HEK293 (cell line): ENCODE results near the gene OR10X1.

Experiments
- CTCF ChIA-PET: fragments of 350-600 bp; formaldehyde crosslinking; extraction: SDS; loops from one replicate; lab custom pipeline; 2021; ENCODE audit warnings: antibody characterized with exemption; lab: Yijun Ruan, JAX
- POLR2A ChIA-PET: fragments of 300-600 bp; formaldehyde crosslinking; extraction: SDS; loops from one replicate; lab custom pipeline; 2020; ENCODE audit warnings: antibody characterized with exemption, inconsistent platforms; lab: Yijun Ruan, JAX
- H3K27ac ChIP-seq: fragments of 200-500 bp; sonication (Bioruptor generic); 2 replicates; pipeline ENCODE4 v1.5.1; 2014; ENCODE audit warnings: low read depth, low read length, control low read depth, inconsistent platforms; ENCODE audit errors: extremely low read depth
- H3K36me3 ChIP-seq, 2 experiments: fragments of 200-500 bp in 1 of 2; sonication (Bioruptor generic) in 1 of 2; 1 replicate in 1 of 2; 2 replicates in 1 of 2; pipeline ENCODE4 v1.5.1; 2014 to 2017; ENCODE audit warnings: inconsistent platforms in 2 of 2, low read length in 2 of 2; ENCODE audit not compliant: control insufficient read depth in 2 of 2, insufficient read depth in 1 of 2
- H3K4me1 ChIP-seq: fragments of 200-500 bp; sonication (Bioruptor generic); 2 replicates; pipeline ENCODE4 v1.5.1; 2014; ENCODE audit warnings: mild to moderate bottlenecking, low read length, inconsistent platforms; ENCODE audit not compliant: control insufficient read depth, insufficient read depth
- H3K4me3 ChIP-seq: 2 replicates; pipeline ENCODE4 v1.5.1; 2011; ENCODE audit warnings: low read depth, mild to moderate bottlenecking, control low read depth, low read length, moderate library complexity
- H3K9me3 ChIP-seq: fragments of 200-500 bp; sonication (Bioruptor generic); 2 replicates; pipeline ENCODE4 v1.5.1; 2014; ENCODE audit warnings: low read depth, low read length, inconsistent platforms; ENCODE audit not compliant: control insufficient read depth, insufficient read depth
- ELK4 ChIP-seq: IDR thresholded peaks from 2 replicates; pipeline ENCODE4 v1.6.1; 2011; ENCODE audit warnings: mild to moderate bottlenecking, low read depth, low read length, borderline replicate concordance
- KLF8 ChIP-seq: fragments of 450-650 bp; formaldehyde crosslinking; IDR thresholded peaks from 2 replicates; pipeline ENCODE4 v1.5.1; 2016; ENCODE audit warnings: missing biosample characterization, missing genetic modification characterization
- MEIS1 ChIP-seq: sonication (generic); formaldehyde crosslinking; IDR thresholded peaks from 2 replicates; pipeline ENCODE4 v1.8.1; 2022; ENCODE audit warnings: missing genetic modification reagents, mild to moderate bottlenecking, borderline replicate concordance
- SCRT2 ChIP-seq: fragments of 450-650 bp; formaldehyde crosslinking; IDR thresholded peaks from 2 replicates; pipeline ENCODE4 v1.5.1; 2016; ENCODE audit warnings: missing biosample characterization, missing genetic modification characterization
- SP7 ChIP-seq: fragments of 450-650 bp; formaldehyde crosslinking; IDR thresholded peaks from 2 replicates; pipeline ENCODE4 v1.5.1; 2016; ENCODE audit warnings: missing biosample characterization, missing genetic modification characterization
- YY2 ChIP-seq: fragments of 450-650 bp; formaldehyde crosslinking; IDR thresholded peaks from 2 replicates; pipeline ENCODE4 v1.5.1; 2016; ENCODE audit warnings: missing biosample characterization, missing genetic modification characterization
- ZBTB1 ChIP-seq: fragments of 450-650 bp; formaldehyde crosslinking; IDR thresholded peaks from 2 replicates; pipeline ENCODE4 v1.5.1; 2016; ENCODE audit warnings: missing biosample characterization, missing genetic modification characterization
- ZEB2 ChIP-seq: fragments of 450-650 bp; formaldehyde crosslinking; IDR thresholded peaks from 2 replicates; pipeline ENCODE4 v1.5.1; 2016; ENCODE audit warnings: missing biosample characterization, missing genetic modification characterization
- ZFP37 ChIP-seq: fragments of 450-650 bp; formaldehyde crosslinking; IDR thresholded peaks from 2 replicates; pipeline ENCODE4 v1.5.1; 2016; ENCODE audit warnings: missing biosample characterization, missing genetic modification characterization
- ZNF121 ChIP-seq: fragments of 450-650 bp; formaldehyde crosslinking; IDR thresholded peaks from 2 replicates; pipeline ENCODE4 v1.5.1; 2016; ENCODE audit warnings: missing biosample characterization, missing genetic modification characterization
- ZNF223 ChIP-seq: fragments of 450-650 bp; formaldehyde crosslinking; IDR thresholded peaks from 2 replicates; pipeline ENCODE4 v1.5.1; 2016; ENCODE audit warnings: missing biosample characterization, missing genetic modification characterization
- ZNF23 ChIP-seq: fragments of 450-650 bp; formaldehyde crosslinking; IDR thresholded peaks from 2 replicates; pipeline ENCODE4 v1.5.1; 2016; ENCODE audit warnings: missing biosample characterization, missing genetic modification characterization, borderline replicate concordance
- ZNF280D ChIP-seq: fragments of 450-650 bp; formaldehyde crosslinking; IDR thresholded peaks from 2 replicates; pipeline ENCODE4 v1.5.1; 2016; ENCODE audit warnings: missing biosample characterization, missing genetic modification characterization
- ZNF354C ChIP-seq: fragments of 450-650 bp; formaldehyde crosslinking; IDR thresholded peaks from 2 replicates; pipeline ENCODE4 v1.5.1; 2016; ENCODE audit warnings: missing biosample characterization, missing genetic modification characterization, low read depth, borderline replicate concordance
- ZNF423 ChIP-seq: fragments of 450-650 bp; formaldehyde crosslinking; IDR thresholded peaks from 2 replicates; pipeline ENCODE4 v1.5.1; 2016; ENCODE audit warnings: missing biosample characterization, missing genetic modification characterization
- ZNF433 ChIP-seq: fragments of 450-650 bp; formaldehyde crosslinking; IDR thresholded peaks from 2 replicates; pipeline ENCODE4 v1.5.1; 2016; ENCODE audit warnings: missing biosample characterization, missing genetic modification characterization, low read depth
- ZNF48 ChIP-seq: fragments of 450-650 bp; formaldehyde crosslinking; IDR thresholded peaks from 2 replicates; pipeline ENCODE4 v1.5.1; 2016; ENCODE audit warnings: missing biosample characterization, missing genetic modification characterization
- ZNF518A ChIP-seq: fragments of 450-650 bp; formaldehyde crosslinking; conservative IDR thresholded peaks from 2 replicates; pipeline ENCODE4 v1.5.1; 2016; ENCODE audit warnings: low read depth, missing biosample characterization, missing genetic modification characterization
- ZNF530 ChIP-seq: fragments of 450-650 bp; formaldehyde crosslinking; IDR thresholded peaks from 2 replicates; pipeline ENCODE4 v1.5.1; 2016; ENCODE audit warnings: low read depth, missing biosample characterization, missing genetic modification characterization
- ZNF549 ChIP-seq: fragments of 450-650 bp; IDR thresholded peaks from 2 replicates; pipeline ENCODE4 v1.5.1; 2018; ENCODE audit warnings: missing biosample characterization, missing genetic modification characterization, mild to moderate bottlenecking, inconsistent platforms, moderate library complexity
- ZNF555 ChIP-seq: fragments of 450-650 bp; formaldehyde crosslinking; conservative IDR thresholded peaks from 2 replicates; pipeline ENCODE4 v1.5.1; 2017; ENCODE audit warnings: missing biosample characterization, mild to moderate bottlenecking, missing genetic modification characterization, inconsistent platforms
- ZNF621 ChIP-seq: fragments of 450-650 bp; formaldehyde crosslinking; IDR thresholded peaks from 2 replicates; pipeline ENCODE4 v1.5.1; 2017; ENCODE audit warnings: missing biosample characterization, missing genetic modification characterization
- ZNF645 ChIP-seq: fragments of 450-650 bp; formaldehyde crosslinking; IDR thresholded peaks from 2 replicates; pipeline ENCODE4; 2016; ENCODE audit warnings: missing biosample characterization, missing genetic modification characterization
- ZNF664 ChIP-seq: fragments of 450-650 bp; formaldehyde crosslinking; IDR thresholded peaks from 2 replicates; pipeline ENCODE4 v1.5.1; 2016; ENCODE audit warnings: missing biosample characterization, missing genetic modification characterization
- ZNF76 ChIP-seq: fragments of 450-650 bp; formaldehyde crosslinking; IDR thresholded peaks from 2 replicates; pipeline ENCODE4; 2016; ENCODE audit warnings: low read depth, missing biosample characterization, missing genetic modification characterization, borderline replicate concordance
- ZNF768 ChIP-seq: fragments of 450-650 bp; formaldehyde crosslinking; IDR thresholded peaks from 2 replicates; pipeline ENCODE4 v1.5.1; 2018; ENCODE audit warnings: missing biosample characterization, mild to moderate bottlenecking, missing genetic modification characterization
- ZNF776 ChIP-seq: fragments of 450-650 bp; formaldehyde crosslinking; IDR thresholded peaks from 2 replicates; pipeline ENCODE4 v1.5.0; 2017; ENCODE audit warnings: missing biosample characterization, missing genetic modification characterization, borderline replicate concordance
- ZNF791 ChIP-seq: fragments of 450-650 bp; formaldehyde crosslinking; IDR thresholded peaks from 2 replicates; pipeline ENCODE4 v1.5.1; 2016; ENCODE audit warnings: missing biosample characterization, missing genetic modification characterization

The OR10X1 gene

GRCh38 chr1:158547533-158547932 is 32.2 kb downstream of the OR10X1 start:
- CTCF ChIA-PET, result no interaction called here
- Histone ChIP-seq H3K36me3 (no peaks in the 10 kb centered on the region), H3K27ac (no peak overlapping the region), H3K4me3 (no peak overlapping the region), H3K4me1 (no peaks in the 10 kb centered on the region), H3K9me3 (no peaks in the 10 kb centered on the region)
- no peak for TF ChIP-seq ZBTB1
- TF ChIP-seq ZNF555 (tag by site-specific recombination), result no peak
- no peak for TF ChIP-seq ELK4
- no peak for TF ChIP-seq ZFP37 (tag by site-specific recombination)
- TF ChIP-seq SP7 (tag by site-specific recombination), result no peak
- TF ChIP-seq ZNF223 (tag by site-specific recombination), result no peak
- no peak for TF ChIP-seq ZNF76 (tag by site-specific recombination)
- TF ChIP-seq ZNF354C, result no peak
- TF ChIP-seq ZNF549 (tag by site-specific recombination), result no peak
- no peak for TF ChIP-seq ZNF768 (tag by site-specific recombination)
- no peak for TF ChIP-seq ZNF621 (tag by site-specific recombination)
- TF ChIP-seq ZNF121 (tag by site-specific recombination), result no peak
- no peak for TF ChIP-seq ZNF664 (tag by site-specific recombination)
- no peak for TF ChIP-seq ZNF423 (tag by site-specific recombination)
- TF ChIP-seq ZNF776 (tag by site-specific recombination), result no peak
- no peak for TF ChIP-seq MEIS1 (CRISPR knock-in tag)
- no peak for TF ChIP-seq ZNF530
- TF ChIP-seq ZNF791 (tag by site-specific recombination), result no peak
- TF ChIP-seq ZNF280D (tag by site-specific recombination), result no peak
- TF ChIP-seq YY2 (tag by site-specific recombination), result no peak
- POLR2A ChIA-PET, result no interaction called here

- Histone ChIP-seq H3K27ac (no peak overlapping the region), H3K4me1 (no peaks in the 10 kb centered on the region), H3K9me3 (no peaks in the 10 kb centered on the region), H3K4me3 (no peak overlapping the region), H3K36me3 (no peaks in the 10 kb centered on the region)
- POLR2A ChIA-PET, result no interaction called here
- CTCF ChIA-PET, result interaction anchor here (0.6 kb wide), 1 partner anchor 45 kb away, joined by 3 read pairs; no protein-coding TSS in a partner anchor
- no peak for TF ChIP-seq SCRT2 (tag by site-specific recombination)
- TF ChIP-seq ZNF48 (tag by site-specific recombination), result no peak
- TF ChIP-seq ZNF645 (tag by site-specific recombination), result no peak
- no peak for TF ChIP-seq KLF8
- TF ChIP-seq ZEB2 (tag by site-specific recombination), result no peak
- TF ChIP-seq ZNF549 (tag by site-specific recombination), result no peak
- no peak for TF ChIP-seq ZNF23 (tag by site-specific recombination)
- no peak for TF ChIP-seq ZNF223 (tag by site-specific recombination)
- no peak for TF ChIP-seq ZNF433 (tag by site-specific recombination)
- TF ChIP-seq ZNF518A, result no peak
Measured at GRCh38 chr1:158537609-158538008, 42.1 kb downstream of the OR10X1 start.
